ENCODE data around the gene SMIM20.

DNA sequence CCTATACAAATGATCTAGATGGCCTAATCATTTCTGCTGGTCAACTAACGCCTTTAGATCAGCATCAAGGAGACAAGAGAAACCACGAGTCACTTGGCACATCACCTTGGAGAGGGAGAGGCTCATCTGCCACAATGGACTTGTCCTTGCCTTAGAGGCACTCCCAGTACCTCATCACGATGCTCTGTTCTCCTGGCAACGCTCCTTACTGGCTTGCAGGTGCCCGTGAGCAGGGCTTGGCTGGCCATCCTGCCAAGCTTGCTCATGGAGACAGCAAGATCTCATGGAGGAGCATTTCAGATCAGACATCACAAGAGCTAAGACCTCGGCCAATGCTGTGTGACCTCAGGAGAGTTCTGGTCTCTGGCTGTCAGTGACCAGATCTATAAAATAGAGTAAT is 2.7 kb upstream of the SMIM20 start:
- TF ChIP-seq POLR2AphosphoS5 (IDR thresholded peaks at IDR 0.05) (no peak), SMC3 (conservative IDR thresholded peaks at IDR 0.05; ENCODE audit: poor library complexity) (no peak), CTCF (IDR thresholded peaks at IDR 0.05; ENCODE audit: poor library complexity, severe bottlenecking) (no peak), TAF1 (IDR thresholded peaks at IDR 0.05; ENCODE audit: low read depth) (no peak)
